Brain pericyte (primary cell): Measurements from ENCODE around the gene DAPK3.

Source experiments
- DNase-seq: peaks from one replicate; pipeline ENCODE4 v3.0.0-alpha.2; 2012; ENCODE audit warnings: low read depth, low spot score

Gene DAPK3

GRCh38 chr19:3916033-3916432 is 54.9 kb downstream of the DAPK3 start:
- no peak for DNase-seq

- DNase-seq, result no peak
These were observed 56.7 kb downstream of the DAPK3 start for GRCh38 chr19:3914199-3914598.

- no peak for DNase-seq
These were observed 60.8 kb downstream of the DAPK3 start for GRCh38 chr19:3910105-3910504.
